ENCODE results near the gene KLF7.

- TF ChIP-seq CTCF (IDR thresholded peaks at IDR 0.05; ENCODE audit: poor library complexity) = no peak
- TF ChIP-seq EZH2phosphoT487 (IDR thresholded peaks at IDR 0.05; ENCODE audit: low read depth, severe bottlenecking, unreplicated experiment) = no peak
These were observed 29.8 kb downstream of the KLF7 start for GRCh38 chr2:207135801-207136457.
